Fibroblast of lung (primary cell): Measurements from ENCODE around the gene PPP1R9A. TPM values are rescaled to one million over a fixed set of nuclear protein-coding genes. Genes with fewer than 3 reads are reported as not detected.

Experiments
- DNase-seq, 2 donors: peaks; one replicate each; pipeline versions ENCODE4 v3.0.0 to v3.0.0-alpha.2; 2010; ENCODE audit warnings: low read depth in 2 of 2
- H2AFZ ChIP-seq: 2 replicates; pipeline ENCODE4 v1.5.1; 2012; ENCODE audit warnings: low read length, control low read depth, inconsistent platforms
- H3K27ac ChIP-seq: 2 replicates; pipeline ENCODE4 v1.5.1; 2011; ENCODE audit warnings: low read length, control low read depth; ENCODE audit not compliant: insufficient read depth
- H3K27me3 ChIP-seq: 2 replicates; pipeline ENCODE4 v1.5.1; 2011; ENCODE audit warnings: mild to moderate bottlenecking, low read length; ENCODE audit not compliant: control insufficient read depth, insufficient read depth
- H3K36me3 ChIP-seq: 2 replicates; pipeline ENCODE4 v1.5.1; 2011; ENCODE audit warnings: low read length; ENCODE audit not compliant: control insufficient read depth, insufficient read depth
- H3K4me1 ChIP-seq: 2 replicates; pipeline ENCODE4 v1.5.1; 2011; ENCODE audit warnings: low read length; ENCODE audit not compliant: control insufficient read depth, insufficient read depth; ENCODE audit errors: extremely low read depth
- H3K4me2 ChIP-seq: 2 replicates; pipeline ENCODE4 v1.5.1; 2011; ENCODE audit warnings: low read length, control low read depth; ENCODE audit not compliant: insufficient read depth; ENCODE audit errors: extremely low read depth
- H3K4me3 ChIP-seq, 4 experiments: fragments of 200-600 bp in 1 of 4; sonication (generic) in 1 of 4; replicated peaks in 1 of 4; 2 replicates each; pipeline ENCODE4 v1.5.1; 2011 to 2016; ENCODE audit warnings: low read length in 4 of 4, low read depth in 3 of 4, mild to moderate bottlenecking in 3 of 4, control low read depth in 2 of 4, inconsistent platforms in 1 of 4, mixed read lengths in 1 of 4; ENCODE audit not compliant: insufficient read depth in 1 of 4; ENCODE audit errors: control extremely low read depth in 1 of 4
- H3K79me2 ChIP-seq: 2 replicates; pipeline ENCODE4 v1.5.1; 2012; ENCODE audit warnings: mild to moderate bottlenecking, low read length, inconsistent platforms; ENCODE audit not compliant: control insufficient read depth, insufficient read depth
- H3K9ac ChIP-seq: 2 replicates; pipeline ENCODE4 v1.5.1; 2011; ENCODE audit warnings: mild to moderate bottlenecking, low read length, control low read depth; ENCODE audit not compliant: insufficient read depth
- H3K9me3 ChIP-seq: 2 replicates; pipeline ENCODE4 v1.5.1; 2012; ENCODE audit warnings: low read depth, low read length; ENCODE audit not compliant: control insufficient read depth, insufficient read depth
- H4K20me1 ChIP-seq: 2 replicates; pipeline ENCODE4 v1.5.1; 2011; ENCODE audit warnings: low read length; ENCODE audit not compliant: control insufficient read depth, insufficient read depth; ENCODE audit errors: extremely low read depth
- EZH2 ChIP-seq: IDR thresholded peaks from 2 replicates; pipeline ENCODE4 v1.5.1; 2012; ENCODE audit warnings: low read length, control low read depth, mild to moderate bottlenecking; ENCODE audit errors: missing control alignments
- polyA plus RNA-seq, 2 donors: library from polyadenylated mRNA; depleted of rRNA in 1 of 2; stranded (reverse) in 1 of 2; unstranded in 1 of 2; fragments of >200 nt; gene quantifications; 2 replicates each; pipeline ENCODE4 v1.2.1, GENCODE V29; 2011 to 2012; ENCODE audit warnings: missing spikeins in 1 of 2
- total RNA-seq: library from RNA; depleted of rRNA; stranded (reverse); fragments of >200 nt; gene quantifications from 2 replicates; pipeline ENCODE4 v1.2.1, GENCODE V29; 2014
- TF ChIP-seq, protein P1 (sequence below), 2 donors: IDR thresholded peaks in 1 of 2; conservative IDR thresholded peaks in 1 of 2; 1 replicate in 1 of 2; 2 replicates in 1 of 2; pipeline ENCODE4 v1.5.1; 2011 to 2012; ENCODE audit warnings: low read length in 2 of 2, control low read depth in 1 of 2, inconsistent platforms in 1 of 2, low read depth in 1 of 2, mild to moderate bottlenecking in 1 of 2

PPP1R9A gene
- total and polyA plus RNA-seq, 2 donors (not counting 1 experiment from before 2014, with no cell fraction given), result 0.68 to 3.3 TPM

DNA sequence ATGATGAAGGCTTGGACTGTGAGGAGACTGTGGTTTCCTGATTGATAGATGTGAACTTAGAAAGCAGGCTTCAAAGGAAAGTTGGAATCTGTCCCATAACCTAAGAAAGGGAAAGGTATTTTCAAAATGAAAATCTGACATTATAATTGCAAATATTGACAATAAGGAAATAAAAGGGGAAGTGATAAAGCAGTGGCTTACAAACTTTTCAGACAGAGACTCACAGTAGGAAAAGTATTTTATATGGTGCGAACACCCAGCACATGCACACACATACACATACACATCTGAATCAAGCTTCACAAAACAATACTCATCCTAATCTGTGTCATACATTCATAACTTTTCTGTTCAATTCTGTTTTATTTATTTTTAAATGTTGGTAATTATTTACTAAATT, 412.2 kb downstream of the PPP1R9A start:
- no peaks in the 10 kb centered on the region for H4K20me1 ChIP-seq
- DNase-seq, result no peak
- H3K27ac ChIP-seq, result no peak overlapping the region
- no peak overlapping the region for H3K4me3 ChIP-seq
- no peaks in the 10 kb centered on the region for H3K27me3 ChIP-seq
- no peak overlapping the region for H2AFZ ChIP-seq
- H3K79me2 ChIP-seq, result no peaks in the 10 kb centered on the region
- TF ChIP-seq, protein P1, sequence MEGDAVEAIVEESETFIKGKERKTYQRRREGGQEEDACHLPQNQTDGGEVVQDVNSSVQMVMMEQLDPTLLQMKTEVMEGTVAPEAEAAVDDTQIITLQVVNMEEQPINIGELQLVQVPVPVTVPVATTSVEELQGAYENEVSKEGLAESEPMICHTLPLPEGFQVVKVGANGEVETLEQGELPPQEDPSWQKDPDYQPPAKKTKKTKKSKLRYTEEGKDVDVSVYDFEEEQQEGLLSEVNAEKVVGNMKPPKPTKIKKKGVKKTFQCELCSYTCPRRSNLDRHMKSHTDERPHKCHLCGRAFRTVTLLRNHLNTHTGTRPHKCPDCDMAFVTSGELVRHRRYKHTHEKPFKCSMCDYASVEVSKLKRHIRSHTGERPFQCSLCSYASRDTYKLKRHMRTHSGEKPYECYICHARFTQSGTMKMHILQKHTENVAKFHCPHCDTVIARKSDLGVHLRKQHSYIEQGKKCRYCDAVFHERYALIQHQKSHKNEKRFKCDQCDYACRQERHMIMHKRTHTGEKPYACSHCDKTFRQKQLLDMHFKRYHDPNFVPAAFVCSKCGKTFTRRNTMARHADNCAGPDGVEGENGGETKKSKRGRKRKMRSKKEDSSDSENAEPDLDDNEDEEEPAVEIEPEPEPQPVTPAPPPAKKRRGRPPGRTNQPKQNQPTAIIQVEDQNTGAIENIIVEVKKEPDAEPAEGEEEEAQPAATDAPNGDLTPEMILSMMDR (conservative IDR thresholded peaks at IDR 0.05 in 1 of 2, IDR thresholded peaks at IDR 0.05 in 1 of 2; ENCODE audit: low read depth in 1 of 2, low read length in 2 of 2), result no peak
- no peak for TF ChIP-seq EZH2
- no peak overlapping the region for H3K9ac ChIP-seq
- H3K4me1 ChIP-seq, result no peaks in the 10 kb centered on the region
- no peak overlapping the region for H3K4me2 ChIP-seq
- H3K9me3 ChIP-seq, result no peaks in the 10 kb centered on the region
- H3K36me3 ChIP-seq, result no peaks in the 10 kb centered on the region

DNA sequence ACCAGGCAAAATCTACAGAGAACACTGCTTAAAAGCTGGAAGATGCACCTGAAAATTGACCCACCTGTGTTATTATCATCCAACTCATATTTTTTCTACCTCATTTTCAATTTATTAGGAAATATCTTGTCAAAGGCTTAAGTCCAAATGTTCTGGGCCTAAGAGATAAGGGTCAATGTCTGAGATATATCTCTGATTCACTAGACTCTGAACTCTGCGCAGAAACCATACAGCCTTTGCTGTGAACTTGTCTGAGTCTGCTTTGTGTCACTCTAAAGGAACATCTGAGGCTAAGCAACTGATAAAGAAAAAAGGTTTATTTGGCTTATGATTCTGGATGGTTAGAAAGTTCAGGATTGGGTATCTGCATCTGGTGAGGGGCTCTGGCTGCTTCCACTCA, 413.3 kb downstream of the PPP1R9A start:
- no peaks in the 10 kb centered on the region for H3K9me3 ChIP-seq
- H3K27ac ChIP-seq, result no peak overlapping the region
- no peaks in the 10 kb centered on the region for H4K20me1 ChIP-seq
- no peaks in the 10 kb centered on the region for H3K27me3 ChIP-seq
- no peak for DNase-seq
- H2AFZ ChIP-seq, result no peak overlapping the region
- H3K9ac ChIP-seq, result no peak overlapping the region
- H3K79me2 ChIP-seq, result no peaks in the 10 kb centered on the region
- no peak overlapping the region for H3K4me3 ChIP-seq
- no peak overlapping the region for H3K4me2 ChIP-seq
- no peaks in the 10 kb centered on the region for H3K4me1 ChIP-seq
- no peaks in the 10 kb centered on the region for H3K36me3 ChIP-seq
- no peak for TF ChIP-seq EZH2
- TF ChIP-seq, protein P1 (conservative IDR thresholded peaks at IDR 0.05 in 1 of 2, IDR thresholded peaks at IDR 0.05 in 1 of 2; ENCODE audit: low read depth in 1 of 2, low read length in 2 of 2), result no peak

DNA sequence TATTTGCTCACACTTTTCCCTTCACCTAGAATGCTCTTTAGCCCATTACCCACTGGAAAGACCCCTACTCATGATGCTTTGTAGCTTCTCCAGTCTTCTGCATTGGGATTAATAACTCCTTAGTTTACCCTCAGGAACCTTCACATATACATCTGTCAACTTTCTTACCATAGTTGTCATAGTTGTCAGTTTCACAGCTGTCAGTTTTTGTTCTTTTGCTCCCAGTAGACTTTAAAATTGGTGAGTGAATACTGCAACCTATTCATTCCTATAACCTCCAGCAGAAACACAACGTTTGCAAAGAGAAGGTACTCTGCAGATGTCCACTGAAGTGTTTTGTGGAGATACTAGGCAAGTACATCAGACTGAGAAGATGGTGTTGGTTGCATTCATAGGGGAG, 414.3 kb downstream of the PPP1R9A start:
- no peak for TF ChIP-seq EZH2
- TF ChIP-seq, protein P1 (conservative IDR thresholded peaks at IDR 0.05 in 1 of 2, IDR thresholded peaks at IDR 0.05 in 1 of 2; ENCODE audit: low read depth in 1 of 2, low read length in 2 of 2), result no peak
- no peak overlapping the region for H3K9ac ChIP-seq
- no peak for DNase-seq
- H3K4me1 ChIP-seq, result no peaks in the 10 kb centered on the region
- no peak overlapping the region for H3K4me2 ChIP-seq
- no peaks in the 10 kb centered on the region for H4K20me1 ChIP-seq
- no peaks in the 10 kb centered on the region for H3K9me3 ChIP-seq
- no peak overlapping the region for H3K4me3 ChIP-seq
- no peaks in the 10 kb centered on the region for H3K36me3 ChIP-seq
- H3K27me3 ChIP-seq, result no peaks in the 10 kb centered on the region
- no peak overlapping the region for H2AFZ ChIP-seq
- no peaks in the 10 kb centered on the region for H3K79me2 ChIP-seq
- no peak overlapping the region for H3K27ac ChIP-seq
